Endothelial cell of umbilical vein (primary cell): Measurements from ENCODE around the gene MIER2. TPM values are rescaled to one million over a fixed set of nuclear protein-coding genes. Genes with fewer than 3 reads are reported as not detected.

Experiments used
- BruUV-seq: library from RNA; stranded (reverse); fragments of 400-500 nt; replicated peaks from 2 replicates; lab custom pipeline; 2021; lab: Mats Ljungman, UMichigan
- CTCF ChIA-PET: fragments of 300-600, 350-600 bp; sonication (Branson Sonifier 250); formaldehyde crosslinking; loops from one replicate; lab custom pipeline; 2021; ENCODE audit warnings: antibody characterized with exemption, inconsistent platforms; lab: Charles Lee
- POLR2A ChIA-PET: fragments of 300-600, 350-600 bp; sonication (Branson Sonifier 250); formaldehyde crosslinking; loops from one replicate; lab custom pipeline; 2021; ENCODE audit warnings: antibody characterized with exemption, inconsistent platforms; lab: Charles Lee
- DNase-seq: peaks from one replicate; pipeline ENCODE4 v3.0.0-alpha.2; 2011; ENCODE audit warnings: low read depth, low spot score
- FAIRE-seq: peaks from 2 replicates; lab custom pipeline; 2011; peaks lifted over from hg19 to GRCh38; lab: Jason Lieb, UNC
- H2AFZ ChIP-seq: 2 replicates; pipeline ENCODE4 v1.6.0; 2012; ENCODE audit warnings: low read depth, low read length, control low read depth, inconsistent platforms
- H3K27ac ChIP-seq: 2 replicates; pipeline ENCODE4 v1.5.1; 2011; ENCODE audit warnings: low read depth, mild to moderate bottlenecking, control low read depth, low read length, moderate library complexity; ENCODE audit not compliant: insufficient read depth
- H3K27me3 ChIP-seq, 2 experiments: 2 replicates each; pipeline versions ENCODE4 v1.6.0 to v1.6.1; 2011; ENCODE audit warnings: low read length in 2 of 2, mixed read lengths in 1 of 2; ENCODE audit not compliant: control insufficient read depth in 2 of 2, insufficient read depth in 2 of 2
- H3K36me3 ChIP-seq, 2 experiments: 2 replicates in 1 of 2; 3 replicates in 1 of 2; pipeline ENCODE4 v1.5.1; 2011; ENCODE audit warnings: low read length in 2 of 2, mild to moderate bottlenecking in 1 of 2, moderate library complexity in 1 of 2; ENCODE audit not compliant: control insufficient read depth in 2 of 2, insufficient read depth in 2 of 2; ENCODE audit errors: extremely low read depth in 1 of 2
- H3K4me1 ChIP-seq: 3 replicates; pipeline ENCODE4 v1.5.1; 2011; ENCODE audit warnings: mild to moderate bottlenecking, low read length; ENCODE audit not compliant: control insufficient read depth, insufficient read depth; ENCODE audit errors: extremely low read depth
- H3K4me2 ChIP-seq: 2 replicates; pipeline ENCODE4 v1.6.1; 2011; ENCODE audit warnings: low read length, control low read depth, mixed read lengths; ENCODE audit not compliant: insufficient read depth
- H3K4me3 ChIP-seq, 3 experiments: fragments of 200-600 bp in 1 of 3; sonication (generic), shearing (Covaris generic) in 1 of 3; replicated peaks in 1 of 3; 2 replicates each; pipeline ENCODE4 v1.5.1; 2011 to 2016; ENCODE audit warnings: control low read depth in 3 of 3, low read length in 3 of 3, mild to moderate bottlenecking in 2 of 3, inconsistent platforms in 1 of 3, low read depth in 1 of 3, moderate library complexity in 1 of 3; ENCODE audit not compliant: insufficient read depth in 1 of 3
- H3K79me2 ChIP-seq: 2 replicates; pipeline ENCODE4 v1.6.0; 2012; ENCODE audit warnings: low read length, inconsistent platforms; ENCODE audit not compliant: control insufficient read depth, insufficient read depth
- H3K9ac ChIP-seq: replicated peaks from 2 replicates; pipeline ENCODE3; 2011; ENCODE audit warnings: low read length, control low read depth; ENCODE audit not compliant: insufficient read depth; ENCODE audit errors: extremely low read depth
- H3K9me1 ChIP-seq: replicated peaks from 3 replicates; pipeline ENCODE4 v1.6.0; 2011; ENCODE audit warnings: mild to moderate bottlenecking, low read length; ENCODE audit not compliant: control insufficient read depth, insufficient read depth; ENCODE audit errors: extremely low read depth
- H3K9me3 ChIP-seq: replicated peaks from 2 replicates; pipeline ENCODE4 v1.5.1; 2012; ENCODE audit warnings: low read length, inconsistent platforms; ENCODE audit not compliant: control insufficient read depth, insufficient read depth
- H4K20me1 ChIP-seq: replicated peaks from 2 replicates; pipeline ENCODE3; 2011; ENCODE audit warnings: mild to moderate bottlenecking, low read length; ENCODE audit not compliant: control insufficient read depth, insufficient read depth; ENCODE audit errors: extremely low read depth
- CTCF ChIP-seq, 2 donors: IDR thresholded peaks; 1 replicate in 1 of 2; 2 replicates in 1 of 2; pipeline ENCODE4 v1.5.1; 2011; ENCODE audit warnings: low read length in 2 of 2, mild to moderate bottlenecking in 2 of 2, moderate library complexity in 2 of 2, control low read depth in 1 of 2, inconsistent platforms in 1 of 2, low read depth in 1 of 2; ENCODE audit not compliant: insufficient read depth in 1 of 2; ENCODE audit errors: extremely low read depth in 1 of 2
- EZH2 ChIP-seq: IDR thresholded peaks from 2 replicates; pipeline ENCODE4 v1.6.1; 2012; ENCODE audit warnings: borderline replicate concordance, low read depth, mild to moderate bottlenecking, moderate library complexity, low read length, inconsistent platforms; ENCODE audit not compliant: severe bottlenecking
- FOS ChIP-seq: IDR thresholded peaks from 2 replicates; pipeline ENCODE4 v1.6.1; 2011; ENCODE audit warnings: mild to moderate bottlenecking, low read length, moderate library complexity, borderline replicate concordance; ENCODE audit not compliant: insufficient read depth
- GATA2 ChIP-seq: IDR thresholded peaks from 2 replicates; pipeline ENCODE4 v1.7.0; 2011; ENCODE audit warnings: low read depth, mild to moderate bottlenecking, moderate library complexity, mixed read lengths, low read length; ENCODE audit not compliant: insufficient read length, insufficient read depth
- JUN ChIP-seq: IDR thresholded peaks from 2 replicates; pipeline ENCODE4 v1.6.1; 2011; ENCODE audit warnings: borderline replicate concordance, low read depth; ENCODE audit not compliant: insufficient read length, insufficient read depth
- MYC ChIP-seq: IDR thresholded peaks from one replicate; pipeline ENCODE4 v1.6.1; 2011; ENCODE audit warnings: mild to moderate bottlenecking, low read depth, low read length
- POLR2A ChIP-seq: IDR thresholded peaks from 2 replicates; pipeline ENCODE4 v1.6.1; 2012; ENCODE audit warnings: low read depth, mild to moderate bottlenecking, control low read depth, low read length
- POLR2AphosphoS5 ChIP-seq: IDR thresholded peaks from 2 replicates; pipeline ENCODE4 v1.6.1; 2012; ENCODE audit warnings: low read depth, mild to moderate bottlenecking, control low read depth, low read length, moderate library complexity; ENCODE audit not compliant: insufficient read depth
- dilution Hi-C: fragments of 300-500 bp; cut with MboI; formaldehyde crosslinking; loops from one replicate; pipeline ENCODE4 v1.15.0; 2019; ENCODE audit warnings: low sequenced_read_pairs; ENCODE audit not compliant: extremely low pct_ligation_motif_present
- intact Hi-C: fragments of 100-400 bp; cut with micrococcal nuclease; formaldehyde crosslinking; loops from one replicate; pipeline ENCODE4 v1.10.0; 2022
- polyA plus RNA-seq, 4 experiments: library from polyadenylated mRNA; depleted of rRNA in 3 of 4; stranded (reverse) in 3 of 4; unstranded in 1 of 4; fragments of >200 nt; gene quantifications; 2 replicates each; pipeline versions ENCODE4 v1.2.1 to v1.2.3, GENCODE V29; 2011 to 2012; ENCODE audit warnings: missing spikeins in 1 of 4
- total RNA-seq: library from RNA; stranded (reverse); gene quantifications from 2 replicates; pipeline ENCODE4 v1.2.3, GENCODE V29; 2021
- TF ChIP-seq, protein P1 (sequence below): IDR thresholded peaks from 2 replicates; pipeline ENCODE4 v1.6.1; 2011; ENCODE audit not compliant: insufficient read depth, insufficient read length

The MIER2 gene
- total and polyA plus RNA-seq, 2 donors (not counting 3 experiments of a cell fraction or from before 2014, with no cell fraction given), result 20.3 to 44.9 TPM

- no TSS peak for BruUV-seq
- Histone ChIP-seq H3K4me1 (peaks cover 23% of the 10 kb centered on the region), H4K20me1 (no peaks in the 10 kb centered on the region), H3K27ac (no peak overlapping the region), H3K9me3 (no peaks in the 10 kb centered on the region), H2AFZ (no peak overlapping the region), H3K4me3 (no peak overlapping the region), H3K4me2 (no peak overlapping the region), H3K79me2 (peaks cover 59% of the 10 kb centered on the region), H3K9me1 (no peaks in the 10 kb centered on the region), H3K27me3 (no peaks in the 10 kb centered on the region), H3K36me3 (peaks cover 12 to 37% of the 10 kb centered on the region in 2 experiments), H3K9ac (no peak overlapping the region)
- no peak for TF ChIP-seq POLR2A
- intact Hi-C loops (no loop called here), dilution Hi-C loops (no loop called here)
- ChIA-PET CTCF (no interaction called here), POLR2A (no interaction called here)
- DNase-seq, result no peak
- FAIRE-seq, result no peak
Measured at GRCh38 chr19:309206-309565, 35.4 kb downstream of the MIER2 start.

GRCh38 chr19:308471-309205 lies 36.0 kb downstream of the MIER2 start:
- Histone ChIP-seq H2AFZ (no peak overlapping the region), H3K9me1 (no peaks in the 10 kb centered on the region), H3K4me2 (no peak overlapping the region), H3K79me2 (peaks cover 61% of the 10 kb centered on the region), H3K27ac (no peak overlapping the region), H4K20me1 (no peaks in the 10 kb centered on the region), H3K9ac (no peak overlapping the region), H3K4me3 (no peak overlapping the region), H3K9me3 (no peaks in the 10 kb centered on the region), H3K36me3 (peaks cover 12 to 31% of the 10 kb centered on the region in 2 experiments), H3K27me3 (no peaks in the 10 kb centered on the region), H3K4me1 (peaks cover 23% of the 10 kb centered on the region)
- TF ChIP-seq EZH2, result no peak
- TF ChIP-seq FOS, result no peak
- TF ChIP-seq POLR2A, result no peak
- TF ChIP-seq POLR2AphosphoS5, result no peak
- no peak for TF ChIP-seq CTCF (IDR thresholded peaks at IDR 0.05; ENCODE audit: extremely low read depth in 1 of 2, insufficient read depth in 1 of 2, low read depth in 1 of 2, low read length in 2 of 2)
- TF ChIP-seq, protein P1, sequence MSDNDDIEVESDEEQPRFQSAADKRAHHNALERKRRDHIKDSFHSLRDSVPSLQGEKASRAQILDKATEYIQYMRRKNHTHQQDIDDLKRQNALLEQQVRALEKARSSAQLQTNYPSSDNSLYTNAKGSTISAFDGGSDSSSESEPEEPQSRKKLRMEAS, result no peak
- TF ChIP-seq MYC, result no peak
- TF ChIP-seq GATA2, result no peak
- no peak for TF ChIP-seq JUN
- dilution Hi-C loops, result no loop called here
- ChIA-PET POLR2A (no interaction called here), CTCF (no interaction called here)
- BruUV-seq, result no TSS peak
- intact Hi-C loops, result no loop called here
- FAIRE-seq (no peak), DNase-seq (no peak)
